HG03432 (cell line): Measurements from ENCODE around the gene RNF145.
"Not testable (repeated sequence)": the region's sequence is repeated elsewhere in the genome, so short reads cannot be mapped to it uniquely, and the experiment has no call there.

ENCODE experiments used
- ATAC-seq: cut with Tn5 transposase; IDR thresholded peaks from one replicate; pipeline ENCODE4 v1.9.1; 2021; ENCODE audit warnings: mild to moderate bottlenecking, moderate library complexity; ENCODE audit not compliant: unreplicated experiment

RNF145 gene

GRCh38 chr5:159209438-159210209 lies at the start of gene RNF145:
RNF145 (minus strand) TSS chr5:159209553; CDS start chr5:159203617, 5,936 bp downstream.
- peak; percentile 80 for ATAC-seq

- no peak for ATAC-seq
These were observed 49.0 kb upstream of the RNF145 start for GRCh38 chr5:159258361-159258760.

DNA sequence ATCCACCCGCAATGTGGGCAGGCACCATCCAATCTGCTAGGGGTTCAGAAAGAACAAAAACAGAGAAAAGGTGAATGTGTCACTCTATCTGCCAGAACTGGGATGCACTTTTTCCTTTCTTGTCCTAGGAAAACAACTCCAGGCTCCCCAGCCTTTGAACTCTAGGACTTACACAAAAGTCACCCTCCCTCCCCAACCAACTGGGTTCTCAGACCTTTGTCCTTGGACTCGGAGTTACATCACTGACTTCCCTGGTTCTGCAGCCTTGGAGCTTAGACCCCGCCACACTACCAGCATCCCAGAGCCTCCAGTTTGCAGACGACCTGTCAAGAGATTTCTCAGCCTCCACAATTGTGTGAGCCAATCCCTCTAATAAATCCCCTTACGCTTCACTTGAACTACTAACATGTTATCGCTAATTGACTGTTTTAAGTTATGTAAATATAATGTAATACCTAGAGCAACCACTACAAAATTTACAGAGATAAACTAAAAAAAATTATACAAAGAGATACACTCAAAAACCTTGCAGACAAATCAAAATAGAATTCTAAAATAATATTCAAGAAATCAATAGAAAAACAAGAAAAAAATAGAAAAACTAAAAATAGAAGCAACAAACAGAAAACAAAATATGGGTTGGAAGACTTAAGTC lies 48.4 kb upstream of the RNF145 start:
- no peak for ATAC-seq

- no peak for ATAC-seq
These were observed 47.7 kb upstream of the RNF145 start for GRCh38 chr5:159257007-159257406.

GRCh38 chr5:159252195-159252594 lies 42.8 kb upstream of the RNF145 start:
- no peak for ATAC-seq

DNA sequence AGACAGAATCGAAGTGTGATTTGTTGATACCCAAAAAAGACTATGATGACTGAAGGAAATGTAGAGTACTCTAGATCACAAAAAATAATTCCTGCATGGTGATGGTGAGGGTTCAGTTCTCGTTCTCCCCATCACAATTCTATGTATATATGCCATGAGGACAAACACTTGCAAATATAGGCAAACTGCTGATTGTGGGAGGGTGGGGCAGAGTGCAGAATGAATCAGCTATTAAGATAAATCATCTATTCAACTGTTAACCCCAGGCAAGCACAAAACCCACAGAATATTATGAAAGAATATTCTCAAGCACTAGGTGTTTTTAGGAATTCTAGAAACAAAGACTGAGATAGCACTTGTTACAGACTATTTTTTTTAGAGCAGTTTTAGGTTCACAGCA lies 39.8 kb upstream of the RNF145 start:
- ATAC-seq, result no peak

DNA sequence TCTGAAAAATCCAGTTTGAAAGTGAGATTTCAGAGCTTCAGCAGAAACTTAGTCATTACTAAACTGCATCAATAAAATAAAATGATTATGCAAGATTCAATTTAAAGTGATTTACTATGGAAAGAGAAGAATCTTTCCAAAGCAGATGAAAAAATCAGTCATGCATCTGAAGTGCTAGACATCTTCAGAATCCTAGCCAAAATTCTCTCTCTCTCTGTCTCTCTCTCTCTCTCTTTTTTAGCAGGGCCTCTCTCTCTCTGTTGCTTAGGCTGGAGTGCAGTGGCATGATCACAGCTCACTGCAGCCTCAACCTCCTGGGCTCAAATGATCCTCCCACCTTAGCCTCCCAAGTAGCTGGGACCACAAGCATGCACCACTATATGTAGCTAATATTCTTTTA lies 35.5 kb upstream of the RNF145 start:
- ATAC-seq, result no peak

- ATAC-seq, result no peak
These were observed 34.8 kb upstream of the RNF145 start for GRCh38 chr5:159244163-159244562.

- no peak for ATAC-seq
These were observed 34.0 kb upstream of the RNF145 start for GRCh38 chr5:159243385-159243784.

- ATAC-seq, result no peak
These were observed 33.3 kb upstream of the RNF145 start for GRCh38 chr5:159242656-159243055.

DNA sequence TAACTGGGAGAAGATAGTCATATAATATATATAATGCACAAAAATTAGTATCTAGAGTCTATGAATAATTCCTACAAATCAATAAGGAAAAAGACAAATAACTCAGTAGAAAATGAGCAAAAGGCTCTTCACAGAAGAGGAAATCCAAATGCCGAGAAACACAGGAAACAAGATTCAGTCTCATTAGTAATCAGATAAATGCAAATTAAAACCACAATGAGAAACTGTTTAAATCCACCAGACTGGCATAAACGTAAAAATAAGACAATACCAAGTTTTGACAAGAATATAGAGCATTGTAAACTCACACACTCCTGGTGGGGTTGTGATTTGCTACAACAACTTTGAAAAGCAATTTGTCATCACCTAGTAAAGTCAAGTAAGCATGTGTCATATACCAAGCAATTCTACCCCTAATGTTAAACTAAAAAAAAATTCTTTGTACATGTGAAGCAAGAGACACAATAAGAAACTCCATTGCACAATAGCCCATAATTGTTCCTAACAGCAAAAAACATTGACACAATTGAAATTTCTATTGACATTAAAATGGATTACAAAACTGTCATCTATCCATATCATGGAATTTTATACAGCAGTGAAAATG lies 32.7 kb upstream of the RNF145 start:
- ATAC-seq, result no peak

DNA sequence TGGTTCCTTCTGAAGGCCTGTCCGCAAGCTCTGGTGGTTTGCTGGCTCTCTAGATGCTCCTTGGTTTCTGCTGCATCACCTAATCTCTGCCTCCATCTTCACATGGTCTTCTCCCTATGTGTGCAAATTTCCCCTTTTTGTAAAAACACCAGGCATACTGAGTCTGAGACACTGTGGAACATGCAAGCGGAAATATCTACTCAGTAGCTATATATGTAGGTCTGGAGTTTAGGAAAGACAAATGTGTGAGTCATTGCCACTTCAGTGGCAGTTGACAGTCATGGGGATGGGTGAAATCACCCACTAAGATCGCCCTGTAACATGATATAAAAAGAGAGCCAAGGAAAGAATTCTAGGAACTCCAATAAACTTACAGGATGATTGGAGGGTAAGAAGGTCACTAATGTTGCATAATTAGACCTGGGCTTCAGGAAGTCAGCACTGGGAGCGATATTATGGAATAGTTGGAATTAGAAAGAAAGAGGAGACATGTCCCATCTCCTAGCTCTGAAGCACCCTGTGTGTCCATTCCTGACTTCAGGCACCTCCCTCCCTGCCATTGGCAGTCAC lies 31.0 kb upstream of the RNF145 start:
- ATAC-seq, result no peak

DNA sequence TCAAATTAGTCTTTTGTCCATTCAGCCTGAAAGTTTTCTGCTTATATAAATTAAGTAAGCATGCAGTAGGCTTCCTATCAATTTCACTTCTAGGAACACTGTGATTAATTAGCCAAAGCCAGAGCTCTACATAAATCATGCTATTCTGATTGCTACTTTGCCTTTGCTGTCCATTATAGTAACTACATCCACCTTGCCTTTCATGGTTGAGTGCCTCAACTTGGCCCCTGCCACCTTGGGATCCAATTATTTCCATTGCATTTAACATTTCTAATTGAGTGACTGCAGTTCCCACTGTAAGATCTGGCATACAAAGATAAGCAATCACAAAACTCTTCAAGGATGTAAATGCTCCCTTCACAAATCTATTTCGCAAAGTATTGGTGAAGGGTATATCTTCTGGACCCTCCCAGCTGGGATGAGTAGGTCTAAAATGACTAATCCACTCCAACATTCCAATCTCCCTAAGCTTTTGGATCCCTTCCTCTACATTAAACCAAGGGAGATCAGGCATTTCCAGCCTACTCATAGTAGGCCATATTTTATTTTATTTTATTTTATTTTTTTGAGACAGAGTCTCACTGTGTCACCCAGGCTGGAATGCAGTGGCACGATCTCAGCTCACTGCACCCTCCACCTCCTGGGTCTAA lies 26.6 kb upstream of the RNF145 start:
- ATAC-seq, result not testable (repeated sequence)

DNA sequence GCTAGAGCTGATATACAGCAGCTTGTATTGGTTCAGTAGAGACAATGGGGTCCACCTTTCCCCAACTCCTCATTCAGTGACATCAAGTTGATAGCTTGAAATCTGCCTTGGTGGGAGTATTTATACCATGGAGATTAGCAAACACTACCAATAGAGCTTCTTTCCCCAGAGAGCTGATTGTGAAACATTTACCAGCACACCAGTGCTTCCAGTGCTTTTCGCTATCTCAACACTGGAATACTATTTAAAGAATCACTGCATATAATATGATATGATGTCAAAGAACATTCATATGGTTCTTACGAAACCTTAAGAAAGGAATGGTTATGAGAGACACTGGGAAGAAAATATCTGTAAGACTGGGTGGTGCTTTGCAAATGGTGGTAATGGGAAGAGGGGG lies 21.8 kb upstream of the RNF145 start:
- no peak for ATAC-seq

DNA sequence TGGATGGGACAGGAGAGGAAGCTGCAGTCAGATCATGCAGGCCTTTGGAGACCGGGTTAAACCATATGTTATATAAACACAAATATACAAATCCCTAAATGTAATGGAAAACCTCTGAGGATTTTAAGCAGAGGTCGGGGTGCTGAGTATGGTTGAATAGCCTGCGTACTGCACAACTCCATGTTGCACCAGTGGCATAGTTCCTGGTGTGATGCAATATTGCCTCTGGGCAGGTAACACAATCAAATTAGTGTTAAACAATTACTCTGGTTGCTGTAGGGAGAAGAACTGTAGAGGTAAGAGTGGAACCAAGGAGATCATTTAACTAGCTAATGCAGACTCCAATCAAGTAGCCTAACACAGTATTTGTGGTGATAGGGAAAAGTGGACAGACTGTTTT lies 21.3 kb upstream of the RNF145 start:
- ATAC-seq, result no peak

- not testable (repeated sequence) for ATAC-seq
These were observed 18.7 kb upstream of the RNF145 start for GRCh38 chr5:159228097-159228496.

- ATAC-seq, result no peak
These were observed 18.1 kb upstream of the RNF145 start for GRCh38 chr5:159227452-159227851.

DNA sequence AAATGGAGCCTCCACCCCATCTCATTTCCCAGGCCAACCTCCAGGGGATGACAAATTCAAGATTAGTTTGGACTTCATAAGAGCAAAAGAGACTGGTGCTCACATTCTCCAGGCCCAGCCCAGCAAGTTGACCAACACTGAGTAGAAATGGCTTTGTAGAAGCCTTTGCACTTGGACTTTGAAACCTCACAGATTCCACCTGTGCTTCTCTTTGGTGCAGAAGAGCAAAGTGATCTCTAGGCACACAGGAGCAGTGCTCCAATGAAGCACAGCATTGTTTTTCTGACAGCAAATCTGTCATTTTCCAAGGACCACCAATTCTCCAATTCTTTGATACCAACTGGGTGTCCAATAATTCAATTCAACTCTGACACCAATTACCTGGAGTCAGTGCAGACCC lies 17.1 kb upstream of the RNF145 start:
- no peak for ATAC-seq

DNA sequence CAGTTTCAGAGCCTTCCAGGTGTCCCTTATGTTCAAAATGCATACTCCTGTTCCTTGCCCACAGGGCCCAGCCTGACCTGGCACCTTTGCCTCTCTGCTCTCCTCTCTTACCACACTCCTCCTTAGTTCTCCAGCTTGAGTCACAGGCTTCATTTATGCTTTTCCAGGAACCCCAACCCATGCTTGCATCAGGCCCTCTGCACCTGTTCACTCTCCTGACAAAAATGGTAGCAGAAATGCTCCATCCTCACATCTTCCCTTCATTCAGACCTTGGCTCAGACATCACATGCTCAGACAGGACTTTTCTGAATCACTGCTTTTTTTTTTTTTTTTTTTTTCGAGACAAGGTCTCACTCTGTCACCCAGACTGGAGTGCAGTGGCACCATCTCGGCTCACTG lies 15.1 kb upstream of the RNF145 start:
- no peak for ATAC-seq

DNA sequence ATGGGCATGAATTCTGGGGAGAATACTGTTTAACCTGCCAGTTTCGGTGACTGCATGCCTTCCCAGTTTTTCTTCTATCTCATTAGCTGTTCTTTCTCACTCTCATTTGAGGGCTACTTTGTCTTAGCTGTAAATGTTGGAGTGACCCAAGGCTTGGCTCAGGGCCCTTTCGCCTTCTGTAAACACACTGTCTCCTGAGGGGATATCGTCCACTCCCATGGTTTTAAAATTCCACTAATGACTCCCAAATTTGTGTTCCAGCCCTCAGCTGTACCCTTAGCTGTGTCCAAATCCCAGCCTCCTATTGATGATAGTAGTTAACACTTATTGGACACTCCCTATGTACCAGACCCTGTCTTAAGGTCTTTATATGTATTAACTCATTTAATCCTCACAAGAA lies 14.1 kb upstream of the RNF145 start:
- ATAC-seq, result no peak

DNA sequence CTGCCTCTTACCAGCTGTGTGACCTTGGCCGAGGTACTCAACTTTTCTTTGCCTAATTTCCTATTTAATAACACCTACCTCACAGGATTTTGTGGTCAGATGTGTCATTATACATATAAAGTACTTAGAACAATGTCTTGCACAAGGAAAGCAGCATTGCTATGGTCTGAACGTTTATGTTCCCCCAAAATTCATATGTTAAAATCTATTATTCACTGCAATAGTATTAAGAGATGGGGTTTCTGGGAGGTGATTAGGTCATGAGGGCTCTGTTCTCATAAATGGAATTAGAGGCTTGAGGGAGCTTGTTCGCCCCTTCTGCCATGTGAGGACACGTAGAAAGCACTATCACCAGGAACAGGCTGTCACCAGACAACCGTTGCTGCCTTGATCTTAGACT lies 10.9 kb upstream of the RNF145 start:
- ATAC-seq, result no peak
